WTC11 (cell line): ENCODE results near the gene CFAP251.

Experiments used
- FOXJ3 ChIP-seq: sonication (generic); formaldehyde crosslinking; IDR thresholded peaks from 2 replicates; pipeline ENCODE4 v1.9.0; 2021; ENCODE audit warnings: missing genetic modification reagents, mild to moderate bottlenecking, borderline replicate concordance
- FOXK1 ChIP-seq: sonication (generic); formaldehyde crosslinking; IDR thresholded peaks from 2 replicates; pipeline ENCODE4 v1.8.0; 2022; ENCODE audit warnings: mild to moderate bottlenecking, moderate library complexity, missing genetic modification reagents
- TCF7 ChIP-seq: sonication (generic); formaldehyde crosslinking; IDR thresholded peaks from 2 replicates; pipeline ENCODE4 v1.8.0; 2022; ENCODE audit warnings: mild to moderate bottlenecking, low read depth, missing genetic modification reagents, moderate library complexity
- ZBTB21 ChIP-seq: sonication (generic); formaldehyde crosslinking; IDR thresholded peaks from 2 replicates; pipeline ENCODE4 v1.8.1; 2023; ENCODE audit warnings: mild to moderate bottlenecking, missing genetic modification reagents, borderline replicate concordance
- TF ChIP-seq, protein P1 (sequence below): fragments of 200-600 bp; IDR thresholded peaks from 2 replicates; pipeline ENCODE4 v1.8.0; 2022; ENCODE audit warnings: antibody characterized with exemption
- TF ChIP-seq, protein P2 (sequence below): sonication (generic); formaldehyde crosslinking; conservative IDR thresholded peaks from 2 replicates; pipeline ENCODE4 v1.8.1; 2022; ENCODE audit warnings: mild to moderate bottlenecking, missing genetic modification reagents
- TF ChIP-seq, protein P3 (sequence below): sonication (generic); formaldehyde crosslinking; conservative IDR thresholded peaks from 2 replicates; pipeline ENCODE4 v1.8.1; 2023; ENCODE audit warnings: mild to moderate bottlenecking, low read depth, missing genetic modification reagents, moderate library complexity

DNA sequence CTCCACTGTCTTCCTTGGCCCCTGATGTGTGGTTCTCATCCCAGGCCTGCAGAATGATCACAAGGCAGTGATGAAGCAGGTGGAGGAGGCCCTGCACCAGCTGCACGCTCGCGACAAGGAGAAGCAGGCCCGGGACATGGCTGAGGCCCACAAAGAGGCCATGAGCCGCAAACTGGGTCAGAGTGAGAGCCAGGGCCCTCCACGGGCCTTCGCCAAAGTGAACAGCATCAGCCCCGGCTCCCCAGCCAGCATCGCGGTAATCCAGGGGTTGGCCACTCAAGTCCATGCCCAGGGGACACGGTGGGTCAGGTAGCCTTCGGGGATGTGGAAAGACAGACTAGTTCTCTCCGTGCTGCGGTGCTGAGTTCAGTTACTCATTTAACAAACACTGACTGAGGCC lies 18.8 kb upstream of the CFAP251 start:
- TF ChIP-seq, protein P1, sequence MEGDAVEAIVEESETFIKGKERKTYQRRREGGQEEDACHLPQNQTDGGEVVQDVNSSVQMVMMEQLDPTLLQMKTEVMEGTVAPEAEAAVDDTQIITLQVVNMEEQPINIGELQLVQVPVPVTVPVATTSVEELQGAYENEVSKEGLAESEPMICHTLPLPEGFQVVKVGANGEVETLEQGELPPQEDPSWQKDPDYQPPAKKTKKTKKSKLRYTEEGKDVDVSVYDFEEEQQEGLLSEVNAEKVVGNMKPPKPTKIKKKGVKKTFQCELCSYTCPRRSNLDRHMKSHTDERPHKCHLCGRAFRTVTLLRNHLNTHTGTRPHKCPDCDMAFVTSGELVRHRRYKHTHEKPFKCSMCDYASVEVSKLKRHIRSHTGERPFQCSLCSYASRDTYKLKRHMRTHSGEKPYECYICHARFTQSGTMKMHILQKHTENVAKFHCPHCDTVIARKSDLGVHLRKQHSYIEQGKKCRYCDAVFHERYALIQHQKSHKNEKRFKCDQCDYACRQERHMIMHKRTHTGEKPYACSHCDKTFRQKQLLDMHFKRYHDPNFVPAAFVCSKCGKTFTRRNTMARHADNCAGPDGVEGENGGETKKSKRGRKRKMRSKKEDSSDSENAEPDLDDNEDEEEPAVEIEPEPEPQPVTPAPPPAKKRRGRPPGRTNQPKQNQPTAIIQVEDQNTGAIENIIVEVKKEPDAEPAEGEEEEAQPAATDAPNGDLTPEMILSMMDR, result no peak
- no peak for TF ChIP-seq ZBTB21 (CRISPR knock-in tag)
- TF ChIP-seq TCF7 (CRISPR knock-in tag), result no peak
- TF ChIP-seq, protein P2, sequence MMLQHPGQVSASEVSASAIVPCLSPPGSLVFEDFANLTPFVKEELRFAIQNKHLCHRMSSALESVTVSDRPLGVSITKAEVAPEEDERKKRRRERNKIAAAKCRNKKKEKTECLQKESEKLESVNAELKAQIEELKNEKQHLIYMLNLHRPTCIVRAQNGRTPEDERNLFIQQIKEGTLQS (CRISPR knock-in tag), result no peak
- no peak for TF ChIP-seq FOXK1 (CRISPR knock-in tag)
- no peak for TF ChIP-seq FOXJ3 (CRISPR knock-in tag)
- TF ChIP-seq, protein P3, sequence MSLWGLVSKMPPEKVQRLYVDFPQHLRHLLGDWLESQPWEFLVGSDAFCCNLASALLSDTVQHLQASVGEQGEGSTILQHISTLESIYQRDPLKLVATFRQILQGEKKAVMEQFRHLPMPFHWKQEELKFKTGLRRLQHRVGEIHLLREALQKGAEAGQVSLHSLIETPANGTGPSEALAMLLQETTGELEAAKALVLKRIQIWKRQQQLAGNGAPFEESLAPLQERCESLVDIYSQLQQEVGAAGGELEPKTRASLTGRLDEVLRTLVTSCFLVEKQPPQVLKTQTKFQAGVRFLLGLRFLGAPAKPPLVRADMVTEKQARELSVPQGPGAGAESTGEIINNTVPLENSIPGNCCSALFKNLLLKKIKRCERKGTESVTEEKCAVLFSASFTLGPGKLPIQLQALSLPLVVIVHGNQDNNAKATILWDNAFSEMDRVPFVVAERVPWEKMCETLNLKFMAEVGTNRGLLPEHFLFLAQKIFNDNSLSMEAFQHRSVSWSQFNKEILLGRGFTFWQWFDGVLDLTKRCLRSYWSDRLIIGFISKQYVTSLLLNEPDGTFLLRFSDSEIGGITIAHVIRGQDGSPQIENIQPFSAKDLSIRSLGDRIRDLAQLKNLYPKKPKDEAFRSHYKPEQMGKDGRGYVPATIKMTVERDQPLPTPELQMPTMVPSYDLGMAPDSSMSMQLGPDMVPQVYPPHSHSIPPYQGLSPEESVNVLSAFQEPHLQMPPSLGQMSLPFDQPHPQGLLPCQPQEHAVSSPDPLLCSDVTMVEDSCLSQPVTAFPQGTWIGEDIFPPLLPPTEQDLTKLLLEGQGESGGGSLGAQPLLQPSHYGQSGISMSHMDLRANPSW (CRISPR knock-in tag), result no peak
